AG09309 (cell line): ENCODE results near the gene RHEBL1.

Experiments
- DNase-seq: peaks from one replicate; pipeline ENCODE4 v3.0.0-alpha.2; 2010; ENCODE audit warnings: low read depth
- H3K4me3 ChIP-seq: 2 replicates; pipeline ENCODE4 v1.5.1; 2011; ENCODE audit warnings: mild to moderate bottlenecking, low read depth, low read length, moderate library complexity; ENCODE audit not compliant: control insufficient read depth
- TF ChIP-seq, protein P1 (sequence below): IDR thresholded peaks from 2 replicates; pipeline ENCODE4 v1.5.1; 2011; ENCODE audit warnings: mild to moderate bottlenecking, low read depth, low read length, inconsistent platforms; ENCODE audit not compliant: insufficient read depth, control insufficient read depth; ENCODE audit errors: missing control alignments

The RHEBL1 gene, protein sequence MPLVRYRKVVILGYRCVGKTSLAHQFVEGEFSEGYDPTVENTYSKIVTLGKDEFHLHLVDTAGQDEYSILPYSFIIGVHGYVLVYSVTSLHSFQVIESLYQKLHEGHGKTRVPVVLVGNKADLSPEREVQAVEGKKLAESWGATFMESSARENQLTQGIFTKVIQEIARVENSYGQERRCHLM

DNA sequence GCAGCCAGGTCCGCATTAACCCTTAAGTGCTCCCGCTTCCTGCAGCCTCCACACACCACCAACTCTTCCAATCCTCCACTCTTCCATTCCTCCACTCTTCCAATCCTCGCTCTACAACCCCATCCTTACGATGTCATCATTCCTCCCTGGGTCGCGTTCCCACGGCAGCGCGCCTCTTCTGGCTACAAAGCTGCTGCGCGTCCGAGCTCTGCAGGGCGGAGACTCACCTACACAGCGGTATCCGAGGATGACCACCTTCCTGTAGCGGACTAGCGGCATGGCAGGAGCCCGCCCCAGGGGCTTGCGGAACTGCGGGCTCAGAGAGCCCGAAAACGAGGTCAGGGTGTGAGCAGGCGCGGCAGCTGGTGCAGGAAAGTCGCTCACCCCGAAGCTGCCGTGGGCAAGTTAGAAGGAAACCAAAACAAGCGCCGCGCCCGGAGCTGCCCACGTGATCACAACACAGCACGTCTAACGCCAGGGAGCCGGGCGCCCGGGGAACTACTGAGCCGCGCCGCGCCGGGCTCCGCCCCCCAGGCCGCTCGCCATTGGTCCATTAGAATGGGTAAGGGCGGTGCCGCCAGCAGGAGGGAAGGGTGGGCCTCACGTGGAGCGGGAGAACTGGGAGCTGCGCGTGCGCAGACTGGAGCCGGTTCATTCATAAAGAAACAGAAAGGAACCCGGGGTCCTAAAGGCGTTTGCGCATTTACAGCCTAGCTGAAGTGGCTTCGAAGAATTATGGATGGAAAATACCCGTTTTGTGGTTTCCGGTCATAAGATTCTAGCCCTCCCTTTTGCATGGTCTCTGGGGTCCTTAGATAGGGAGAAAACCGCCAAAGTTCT is at the start of gene RHEBL1:
Gene RHEBL1 (minus strand): TSS at position 473 of the 840 bp plus-strand sequence. CDS start 194 bp downstream, at position 279.
- TF ChIP-seq, protein P1, sequence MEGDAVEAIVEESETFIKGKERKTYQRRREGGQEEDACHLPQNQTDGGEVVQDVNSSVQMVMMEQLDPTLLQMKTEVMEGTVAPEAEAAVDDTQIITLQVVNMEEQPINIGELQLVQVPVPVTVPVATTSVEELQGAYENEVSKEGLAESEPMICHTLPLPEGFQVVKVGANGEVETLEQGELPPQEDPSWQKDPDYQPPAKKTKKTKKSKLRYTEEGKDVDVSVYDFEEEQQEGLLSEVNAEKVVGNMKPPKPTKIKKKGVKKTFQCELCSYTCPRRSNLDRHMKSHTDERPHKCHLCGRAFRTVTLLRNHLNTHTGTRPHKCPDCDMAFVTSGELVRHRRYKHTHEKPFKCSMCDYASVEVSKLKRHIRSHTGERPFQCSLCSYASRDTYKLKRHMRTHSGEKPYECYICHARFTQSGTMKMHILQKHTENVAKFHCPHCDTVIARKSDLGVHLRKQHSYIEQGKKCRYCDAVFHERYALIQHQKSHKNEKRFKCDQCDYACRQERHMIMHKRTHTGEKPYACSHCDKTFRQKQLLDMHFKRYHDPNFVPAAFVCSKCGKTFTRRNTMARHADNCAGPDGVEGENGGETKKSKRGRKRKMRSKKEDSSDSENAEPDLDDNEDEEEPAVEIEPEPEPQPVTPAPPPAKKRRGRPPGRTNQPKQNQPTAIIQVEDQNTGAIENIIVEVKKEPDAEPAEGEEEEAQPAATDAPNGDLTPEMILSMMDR: peak; percentile 11
- peak within 1 kb of the TSS; percentile 94 for H3K4me3 ChIP-seq
- DNase-seq: peak; percentile 71

DNA sequence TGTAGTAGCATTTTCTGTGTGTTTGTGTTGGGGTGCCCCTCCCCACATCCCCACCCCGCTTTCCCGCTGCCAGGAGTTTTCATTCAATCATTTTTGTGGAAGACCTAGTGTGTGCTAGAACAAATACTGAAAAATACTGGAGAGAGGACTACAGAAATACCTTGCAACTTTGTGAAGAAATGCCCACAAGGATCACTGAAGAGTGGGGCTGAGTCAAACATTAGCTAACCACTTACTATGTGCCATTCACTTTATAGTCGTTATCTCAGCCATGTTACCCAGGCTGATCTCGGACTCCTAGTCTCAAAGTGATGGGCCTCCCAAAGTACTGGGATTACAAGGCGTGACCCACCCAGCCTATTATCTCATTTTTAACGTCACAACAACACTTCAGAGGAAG is 41.4 kb upstream of the RHEBL1 start:
- TF ChIP-seq, protein P1: no peak
- peak overlapping the region; percentile 30 for H3K4me3 ChIP-seq
- DNase-seq: no peak

DNA sequence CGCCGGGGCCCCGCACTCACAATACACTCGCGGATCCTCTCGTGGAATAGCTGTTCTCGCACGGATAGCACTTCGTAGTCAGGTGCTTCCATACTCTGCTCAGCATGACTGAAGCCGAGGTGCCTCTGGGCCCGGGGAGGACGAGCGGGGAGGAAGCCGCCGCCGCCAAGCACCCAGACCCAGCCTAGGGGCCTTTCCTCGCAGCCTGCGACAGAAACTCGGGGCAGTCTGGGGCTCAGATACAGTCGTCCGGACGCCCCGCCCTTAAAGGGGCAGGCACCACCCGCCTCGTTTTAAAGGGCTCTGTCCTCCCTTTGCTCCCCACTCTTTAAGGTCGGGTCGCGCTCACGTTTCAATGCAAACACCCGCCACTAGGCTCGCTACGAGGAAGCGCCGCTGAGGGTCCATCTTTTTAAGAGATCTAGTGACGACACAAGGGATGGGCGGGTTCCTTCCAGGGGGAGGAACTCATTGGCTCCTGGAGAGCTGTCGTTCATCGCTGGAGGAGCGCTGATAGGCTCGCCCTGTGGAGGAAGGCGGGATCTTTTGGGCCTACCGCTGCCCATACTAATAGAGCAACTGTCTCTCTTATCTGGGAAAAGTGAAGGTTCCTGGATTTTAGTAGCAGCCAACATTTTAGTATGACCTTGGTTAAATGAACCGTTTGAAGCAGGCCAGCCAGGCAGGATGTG is 40.8 kb upstream of the RHEBL1 start, which contains the start of gene LMBR1L:
Gene LMBR1L (minus strand): TSS at position 384 of the 692 bp plus-strand sequence. CDS start 292 bp downstream, at position 92.
- H3K4me3 ChIP-seq: peak within 1 kb of the TSS; percentile 88
- TF ChIP-seq, protein P1: peak; percentile 51

DNA sequence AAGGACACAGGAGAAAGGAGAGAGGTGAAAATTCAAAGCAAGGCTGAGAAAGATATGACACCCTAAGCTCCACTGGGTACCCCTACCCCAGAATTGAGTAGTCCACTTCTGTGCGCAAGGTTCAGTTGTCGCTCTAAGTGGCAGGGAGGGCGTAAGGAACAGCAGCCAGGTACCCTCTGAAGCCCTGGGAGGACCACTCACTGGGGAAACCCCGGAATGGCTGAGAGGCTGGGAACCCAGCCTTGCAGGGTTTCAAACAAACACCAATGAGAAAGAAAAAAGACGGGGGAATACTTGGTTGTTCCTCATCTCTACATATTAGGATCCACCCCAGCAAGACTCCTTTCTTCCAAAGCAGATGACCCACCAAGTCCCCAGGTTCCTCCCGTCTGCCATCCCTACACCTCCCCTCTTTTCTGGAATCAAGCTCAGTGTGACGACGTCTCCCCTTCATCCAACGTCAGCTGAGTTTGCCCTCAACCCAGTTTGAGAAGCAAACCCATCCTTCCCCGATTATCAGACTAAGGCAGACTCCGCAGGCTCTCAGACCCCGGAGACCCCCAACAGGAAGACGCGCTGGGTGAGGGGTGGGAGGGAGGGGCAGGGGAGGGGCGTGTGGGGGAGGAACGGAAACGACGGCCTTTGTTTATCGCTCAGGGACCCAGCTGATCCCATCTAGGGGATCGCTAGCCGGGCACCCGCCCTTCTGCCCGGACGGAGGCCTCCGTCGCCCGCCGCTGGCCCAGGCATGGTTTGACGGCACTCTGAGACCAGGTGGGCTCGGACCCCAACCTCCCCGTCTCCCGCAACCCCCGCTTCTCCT is 40.1 kb upstream of the RHEBL1 start:
- DNase-seq: no peak
- H3K4me3 ChIP-seq: peak overlapping the region; percentile 88
- TF ChIP-seq, protein P1: no peak

More for the DNA sequence above, 40.8 kb upstream of the RHEBL1 start, which contains the start of gene LMBR1L:
- peak; percentile 94 for DNase-seq

DNA sequence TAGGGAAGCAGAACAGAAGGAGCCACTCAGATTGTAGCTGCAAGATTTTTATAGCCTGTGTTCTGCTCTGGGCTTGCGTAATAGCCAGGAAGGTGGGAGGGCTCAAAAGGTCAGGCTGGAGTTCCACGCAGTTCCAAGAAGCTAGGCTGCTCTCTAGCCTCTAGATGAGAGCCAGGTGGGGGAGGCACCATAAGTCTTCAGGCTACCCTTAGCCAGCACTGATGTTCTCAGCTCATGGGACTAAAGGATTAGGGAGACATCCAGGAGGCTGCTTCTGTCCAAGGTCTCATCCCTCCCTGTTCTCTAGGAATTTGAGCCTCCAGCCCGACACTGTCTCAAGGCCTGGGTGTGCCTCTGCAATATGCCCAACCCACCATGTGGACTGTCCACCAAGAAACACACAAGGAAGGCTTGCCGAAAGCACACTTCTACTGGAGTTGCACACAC is 39.2 kb upstream of the RHEBL1 start:
- no peak for DNase-seq
- H3K4me3 ChIP-seq: peak overlapping the region; percentile 88
- TF ChIP-seq, protein P1: no peak
